GM19324 (cell line): ENCODE results near the gene NAALADL1.
"Not testable (repeated sequence)": the region's sequence is repeated elsewhere in the genome, so short reads cannot be mapped to it uniquely, and the experiment has no call there.

Experiments used
- ATAC-seq: cut with Tn5 transposase; IDR thresholded peaks from one replicate; pipeline ENCODE4 v1.9.1; 2021; ENCODE audit warnings: mild to moderate bottlenecking, moderate library complexity; ENCODE audit not compliant: unreplicated experiment, low FRiP score

NAALADL1 gene

DNA sequence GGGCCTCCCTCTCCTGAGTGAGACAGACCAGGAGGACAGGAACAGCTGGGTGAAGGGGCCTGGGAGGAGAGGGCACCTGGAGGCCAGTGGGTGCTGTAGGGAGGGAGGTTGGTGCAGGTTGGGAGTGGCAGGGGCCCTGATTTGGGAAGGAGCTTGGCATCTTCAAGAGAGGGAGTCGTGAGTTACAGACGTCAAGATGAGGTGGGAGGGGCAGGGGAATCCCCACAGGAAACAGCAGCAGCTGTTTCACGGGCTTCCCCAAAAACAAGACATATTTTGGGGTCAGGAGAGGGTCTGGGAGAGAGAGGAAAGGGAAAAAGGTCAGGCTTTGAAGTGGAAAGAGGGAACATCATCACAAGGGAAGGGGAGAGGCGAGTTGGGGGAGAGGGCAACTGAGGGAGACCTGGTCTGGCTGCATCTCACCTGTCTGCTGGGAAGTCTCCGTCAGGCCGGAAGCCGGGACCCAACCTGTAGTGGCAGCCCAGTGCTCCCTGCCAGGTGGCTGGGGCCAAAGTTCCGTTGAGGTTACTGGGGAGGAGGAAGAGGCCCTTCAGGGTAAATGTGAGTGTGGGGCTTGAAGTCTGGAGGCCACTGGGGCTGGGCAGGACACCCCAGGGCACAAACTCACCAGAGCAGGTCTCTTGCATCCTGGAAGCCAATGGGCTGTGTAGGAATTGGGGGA is 4.4 kb downstream of the NAALADL1 start:
- ATAC-seq = no peak

- ATAC-seq = no peak
Observed at GRCh38 chr11:65051398-65051858, 6.9 kb downstream of the NAALADL1 start.

- no peak for ATAC-seq
Observed at GRCh38 chr11:65047581-65048422, 10.6 kb downstream of the NAALADL1 start.

DNA sequence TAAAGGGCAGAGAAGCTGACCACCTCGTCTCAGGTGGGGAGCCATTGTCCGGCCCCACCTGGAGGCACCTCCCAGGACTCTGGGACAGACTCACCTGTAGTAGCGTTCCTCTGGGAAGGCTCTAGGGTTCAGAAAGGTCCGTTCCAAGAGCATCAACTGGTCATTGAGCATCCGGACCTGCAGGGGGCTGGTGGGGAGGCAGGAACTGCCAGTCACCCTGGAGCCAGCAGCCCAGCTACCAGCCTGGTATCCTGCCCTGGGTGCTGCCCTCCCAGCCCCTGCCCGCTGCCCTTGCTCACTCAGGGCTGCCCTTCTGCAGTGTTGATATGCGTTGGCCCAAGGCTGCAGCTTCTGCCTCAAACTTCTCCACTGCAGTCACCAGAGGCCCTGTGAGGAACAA is 12.6 kb downstream of the NAALADL1 start:
- ATAC-seq = no peak

DNA sequence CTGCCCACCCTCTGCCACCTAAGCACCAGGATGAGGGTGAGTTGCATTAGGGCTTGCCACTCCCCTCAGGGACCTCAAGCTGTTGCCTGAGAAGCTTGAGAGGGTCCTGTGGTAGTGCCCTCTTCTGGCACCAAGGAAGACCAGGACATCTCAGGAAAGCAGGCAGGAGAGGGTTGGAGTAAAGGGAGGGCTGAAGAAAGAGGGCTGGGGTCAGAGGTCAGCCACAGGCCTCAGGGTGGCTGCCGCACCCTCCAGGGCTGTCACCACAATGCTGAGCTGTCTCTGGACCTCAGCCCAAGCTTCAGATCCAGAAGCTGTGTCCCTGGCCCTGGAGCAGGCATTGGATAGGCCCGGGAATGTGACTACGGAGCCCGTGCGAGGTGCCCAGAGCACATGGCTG is 13.3 kb downstream of the NAALADL1 start:
- no peak for ATAC-seq

GRCh38 chr11:65043881-65044501 is 14.4 kb downstream of the NAALADL1 start:
- ATAC-seq = no peak

DNA sequence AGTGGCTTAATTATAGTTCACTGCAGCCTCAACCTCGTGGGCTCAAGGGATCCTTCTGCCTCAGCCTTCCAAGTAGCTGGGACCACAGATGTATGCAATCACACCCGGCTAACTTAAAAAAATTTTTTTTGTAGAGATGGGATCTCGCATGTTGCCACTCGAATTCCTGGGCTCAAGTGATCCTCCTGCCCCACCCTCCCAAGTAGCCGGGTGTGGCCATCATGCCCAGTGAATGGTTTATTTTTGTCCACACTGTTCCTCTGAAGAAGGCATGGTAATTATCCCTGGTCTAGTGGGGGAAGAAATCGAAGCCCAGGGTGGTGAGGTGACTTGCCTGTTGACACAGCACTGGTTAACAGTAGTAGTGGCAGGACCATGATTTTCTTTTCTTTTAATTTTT is 15.5 kb downstream of the NAALADL1 start:
- ATAC-seq = no peak

DNA sequence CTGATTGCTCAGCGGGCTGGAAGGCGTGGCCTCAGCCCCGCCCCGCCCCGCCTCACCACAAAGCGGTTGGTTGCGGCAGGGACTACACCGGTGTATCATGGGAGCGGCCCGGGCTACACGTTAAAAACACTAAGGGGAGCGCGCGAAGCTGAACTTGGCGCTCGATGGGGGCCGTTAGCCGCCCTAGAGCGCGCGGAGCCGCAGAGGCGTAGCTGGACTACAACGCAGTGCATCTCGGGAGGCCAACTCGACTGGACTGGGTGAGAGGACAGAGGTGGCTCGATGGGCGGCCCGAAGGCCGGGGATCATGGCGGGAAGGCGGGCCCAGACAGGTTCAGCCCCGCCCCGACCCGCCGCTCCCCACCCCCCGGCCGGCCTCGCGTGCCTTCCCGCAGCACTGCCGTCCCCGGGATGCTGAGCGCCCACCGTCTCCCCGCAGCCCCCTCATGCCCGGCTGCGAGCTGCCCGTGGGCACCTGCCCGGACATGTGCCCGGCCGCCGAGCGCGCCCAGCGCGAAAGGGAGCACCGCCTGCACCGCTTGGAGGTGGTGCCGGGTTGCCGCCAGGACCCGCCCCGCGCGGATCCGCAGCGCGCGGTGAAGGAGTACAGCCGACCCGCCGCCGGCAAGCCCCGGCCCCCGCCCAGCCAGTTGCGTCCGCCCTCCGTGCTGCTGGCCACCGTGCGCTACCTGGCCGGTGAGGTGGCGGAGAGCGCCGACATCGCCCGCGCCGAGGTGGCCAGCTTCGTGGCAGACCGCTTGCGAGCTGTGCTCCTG is 17.3 kb downstream of the NAALADL1 start, which contains the start of gene SAC3D1:
SAC3D1 (plus strand) TSS at position 364 of the 776 bp plus-strand sequence; CDS start at position 447, 83 bp downstream.
- ATAC-seq = peak; percentile 86

GRCh38 chr11:65040520-65040846 is 17.9 kb downstream of the NAALADL1 start:
- ATAC-seq = no peak

DNA sequence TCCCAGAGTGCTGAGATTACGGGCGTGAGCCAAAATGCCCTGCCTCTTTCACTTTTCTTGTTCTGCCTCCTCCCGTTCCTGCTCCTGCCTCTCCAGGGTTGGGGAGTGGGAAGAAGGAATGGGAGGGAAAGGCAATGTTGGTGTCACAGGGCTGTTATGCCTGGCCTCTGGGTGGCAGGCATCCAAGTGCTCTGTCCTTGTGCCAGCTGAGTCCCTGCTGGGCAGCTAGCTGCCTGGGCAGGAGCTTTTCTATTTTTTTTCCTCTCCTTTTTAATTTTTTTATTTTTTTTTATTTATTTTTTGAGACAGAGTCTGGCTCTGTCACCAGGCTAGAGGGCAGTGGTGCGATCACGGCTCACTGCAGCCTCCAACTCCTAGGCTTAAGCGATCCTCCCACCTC is 21.4 kb downstream of the NAALADL1 start:
- no peak for ATAC-seq

DNA sequence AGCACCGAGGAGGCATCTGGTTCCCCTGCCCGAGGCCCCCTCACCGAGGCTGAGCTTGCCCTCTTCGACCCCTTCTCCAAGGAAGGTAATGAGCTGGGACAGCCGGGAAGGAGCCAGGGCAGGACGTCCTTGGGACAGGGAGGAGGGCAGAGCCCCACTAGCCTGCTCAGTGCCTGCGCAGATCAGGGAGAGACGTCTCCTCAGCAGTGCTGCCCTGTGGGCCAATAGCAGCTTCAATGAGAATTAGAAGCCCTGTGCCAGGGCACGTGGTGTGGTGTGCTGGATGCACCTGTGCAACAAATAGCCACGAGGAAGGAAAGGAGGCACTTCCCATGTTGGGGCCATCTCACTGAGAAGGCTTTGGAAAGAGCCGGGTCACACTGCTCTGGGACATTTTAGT is 22.8 kb downstream of the NAALADL1 start:
- no peak for ATAC-seq

- ATAC-seq = no peak
Observed at GRCh38 chr11:65034423-65034822, 23.9 kb downstream of the NAALADL1 start.

GRCh38 chr11:65032216-65032615 is 26.1 kb downstream of the NAALADL1 start:
- no peak for ATAC-seq

- peak; percentile 92 for ATAC-seq
Observed at GRCh38 chr11:65027213-65028067, 30.9 kb downstream of the NAALADL1 start, which contains the start of gene SNX15. Gene SNX15, plus strand, starts transcription at chr11:65027439. Its CDS starts 99 bp downstream, at chr11:65027538.

GRCh38 chr11:65026810-65027209 is 31.5 kb downstream of the NAALADL1 start:
- no peak for ATAC-seq

DNA sequence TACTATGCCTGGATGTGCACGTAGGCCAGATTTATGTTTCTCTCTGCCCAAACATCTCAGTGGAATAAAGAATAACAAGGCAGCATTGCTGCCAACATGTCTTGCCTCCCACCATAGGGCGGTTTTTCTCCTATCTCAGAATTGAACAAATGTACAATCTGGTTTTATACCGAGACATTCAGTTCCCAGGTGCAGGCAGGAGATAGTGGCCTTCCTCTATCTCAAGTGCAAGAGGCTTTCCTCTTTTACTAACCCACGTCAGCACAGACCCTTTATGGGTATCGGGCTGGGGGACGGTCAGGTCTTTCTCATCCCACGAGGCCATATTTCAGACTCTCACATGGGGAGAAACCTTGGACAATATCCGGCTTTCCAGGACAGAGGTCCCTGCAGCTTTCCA is 34.9 kb downstream of the NAALADL1 start:
- ATAC-seq = not testable (repeated sequence)

GRCh38 chr11:65021509-65021908 is 36.8 kb downstream of the NAALADL1 start:
- no peak for ATAC-seq

GRCh38 chr11:65021003-65021402 is 37.4 kb downstream of the NAALADL1 start:
- no peak for ATAC-seq

DNA sequence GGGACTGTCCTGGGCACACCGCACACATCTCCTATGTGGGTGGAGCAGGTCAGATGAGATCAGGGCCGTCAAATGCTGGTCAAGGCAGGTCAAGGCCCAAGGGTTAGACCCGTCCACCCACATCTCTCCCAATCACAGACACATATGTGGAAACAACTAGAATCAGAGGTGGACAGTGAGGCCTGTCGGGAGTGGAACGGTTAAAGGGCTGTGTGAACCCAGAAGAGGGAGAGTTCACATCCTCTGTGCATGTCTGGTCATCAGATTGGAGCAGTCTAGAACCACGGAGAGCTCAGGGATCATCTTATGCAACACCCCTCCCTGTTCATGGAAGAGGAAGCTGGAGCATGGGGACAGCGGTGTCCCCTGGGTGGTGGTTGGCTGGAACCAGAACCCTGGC is 38.5 kb downstream of the NAALADL1 start:
- no peak for ATAC-seq

GRCh38 chr11:65017937-65018336 is 40.4 kb downstream of the NAALADL1 start:
- ATAC-seq = no peak
